Umbilical cord (tissue), 2 donors: ENCODE results near the gene PCSK5. TPM values are rescaled to one million over a fixed set of nuclear protein-coding genes. Genes with fewer than 3 reads are reported as not detected.

ENCODE experiments used
- DNase-seq: peaks from one replicate; pipeline ENCODE4 v3.0.0-alpha.2; 2015; ENCODE audit warnings: low spot score
- total RNA-seq: library from RNA; depleted of rRNA; stranded (reverse); fragments of >200 nt; gene quantifications from one replicate; pipeline ENCODE4 v1.2.3, GENCODE V29; 2014; ENCODE audit warnings: low replicate concordance; ENCODE audit not compliant: insufficient read depth

The PCSK5 gene
- total RNA-seq, 1 donor from 2014 or later: 15.9 TPM

DNA sequence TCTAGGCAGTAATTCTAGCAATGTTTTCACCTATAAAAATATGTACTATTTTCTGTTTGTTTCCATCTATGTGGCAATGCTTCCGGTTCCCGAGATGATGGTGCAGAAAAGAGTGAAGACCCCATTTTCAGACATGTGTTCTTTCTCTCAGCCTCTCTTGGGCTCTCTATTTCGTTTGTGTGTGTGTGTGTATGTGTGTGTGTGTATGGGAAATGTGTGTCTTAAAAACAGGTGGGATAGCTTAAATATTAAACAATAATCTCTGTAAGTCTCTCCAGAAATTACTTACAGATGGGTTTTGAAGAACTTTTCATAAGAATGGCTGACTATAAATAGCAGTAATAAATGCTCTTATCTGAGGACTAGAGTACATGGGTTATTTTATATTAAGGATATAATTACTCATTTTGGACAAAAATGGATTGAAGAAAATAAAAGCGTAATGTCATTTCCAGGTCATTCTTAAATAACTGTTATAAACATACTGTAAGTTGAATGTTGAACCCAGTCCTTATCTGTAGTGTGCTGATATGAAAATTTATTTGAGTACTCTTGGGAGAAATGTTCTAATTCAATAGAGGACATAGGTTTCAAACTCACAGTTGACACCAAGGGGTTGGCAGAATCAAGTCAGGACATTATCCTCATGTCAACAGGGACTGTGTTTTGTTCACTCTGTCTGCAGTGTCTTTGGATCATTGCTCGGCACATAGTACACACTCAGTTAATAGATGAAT lies 31.1 kb downstream of the PCSK5 start:
- no peak for DNase-seq

DNA sequence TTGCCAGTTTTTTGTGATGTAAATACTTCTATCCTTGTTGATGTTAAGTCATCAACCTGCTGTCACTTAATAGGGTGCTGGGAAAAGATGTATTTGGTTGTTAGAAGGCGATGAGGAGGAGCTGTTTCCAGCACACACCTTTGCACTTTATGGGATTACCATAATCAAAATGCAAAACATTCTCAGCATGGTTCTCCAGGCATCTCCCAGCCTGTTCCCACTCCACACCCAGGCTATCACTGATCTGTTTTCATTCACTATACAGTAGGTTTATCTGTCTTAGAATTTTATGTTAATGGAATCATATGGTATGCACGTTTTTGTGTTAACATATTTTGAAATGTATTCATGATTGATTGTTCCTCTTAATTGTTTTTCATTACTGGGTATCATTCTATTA lies 35.9 kb downstream of the PCSK5 start:
- DNase-seq: no peak

DNA sequence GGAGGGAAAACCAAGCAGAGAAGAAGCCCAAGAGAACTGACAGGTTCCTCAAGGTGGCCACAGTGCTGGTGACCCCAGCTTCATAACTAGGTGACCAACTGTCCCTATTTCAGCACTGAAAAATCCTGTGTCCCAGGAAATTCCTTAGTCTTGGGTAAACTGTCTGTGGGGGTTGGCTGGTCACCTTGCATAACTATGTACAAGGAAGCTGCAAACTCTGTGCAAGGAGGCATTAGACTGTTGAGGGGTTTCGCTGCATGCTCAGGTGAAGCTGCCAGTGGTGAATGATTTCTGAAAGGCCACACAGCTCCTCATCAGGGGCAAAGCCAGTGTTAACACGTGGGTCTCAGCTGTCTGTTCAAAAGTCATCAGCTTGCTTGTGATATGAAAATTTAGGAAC lies 36.9 kb downstream of the PCSK5 start:
- DNase-seq: no peak

DNA sequence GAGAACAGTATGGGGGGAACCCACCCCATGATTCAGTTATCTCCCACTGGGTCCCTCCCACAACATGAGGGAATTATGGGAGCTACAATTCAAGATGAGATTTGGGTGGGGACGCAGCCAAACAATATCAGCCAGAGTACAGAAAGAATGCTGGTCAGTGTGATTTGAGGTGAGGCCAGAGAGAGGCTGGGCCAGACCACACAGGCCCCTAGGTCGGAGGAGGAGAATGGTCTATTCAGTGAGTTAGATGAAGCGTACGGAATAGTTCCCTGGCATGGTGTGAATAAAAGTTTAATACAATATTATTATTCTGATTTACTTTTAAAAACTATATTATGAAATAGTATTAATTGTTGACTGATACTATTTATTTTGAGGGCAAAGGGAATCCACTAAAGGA lies 39.7 kb downstream of the PCSK5 start:
- DNase-seq: no peak

DNA sequence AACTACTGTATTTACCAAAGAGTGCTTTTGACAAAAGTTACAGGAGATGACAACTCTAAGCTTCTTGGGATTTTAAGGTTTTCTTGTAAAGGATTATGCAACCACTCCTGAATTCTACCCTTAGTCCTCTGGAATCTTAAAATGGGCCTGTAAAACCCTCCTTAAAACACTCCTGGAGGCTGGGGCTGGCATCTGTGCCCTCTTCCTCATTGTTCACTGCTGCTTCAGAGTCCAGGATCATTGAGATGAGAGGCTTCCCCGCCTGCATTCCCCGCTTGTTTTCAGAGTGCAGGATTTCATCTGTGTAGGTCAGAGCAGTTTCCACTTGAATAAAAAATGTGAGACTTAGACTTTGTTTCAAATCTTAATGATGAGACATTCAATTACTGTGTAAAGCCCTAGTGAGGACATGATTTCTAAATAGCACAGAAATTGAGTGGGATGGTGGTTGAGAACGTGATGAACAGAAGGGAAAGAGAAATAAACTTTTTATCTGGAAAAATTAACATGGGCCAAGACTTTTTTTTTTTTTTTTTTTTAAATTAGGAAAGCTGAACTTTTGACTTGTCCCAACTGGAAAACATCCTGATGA lies 40.4 kb downstream of the PCSK5 start:
- peak; percentile 70 for DNase-seq

DNA sequence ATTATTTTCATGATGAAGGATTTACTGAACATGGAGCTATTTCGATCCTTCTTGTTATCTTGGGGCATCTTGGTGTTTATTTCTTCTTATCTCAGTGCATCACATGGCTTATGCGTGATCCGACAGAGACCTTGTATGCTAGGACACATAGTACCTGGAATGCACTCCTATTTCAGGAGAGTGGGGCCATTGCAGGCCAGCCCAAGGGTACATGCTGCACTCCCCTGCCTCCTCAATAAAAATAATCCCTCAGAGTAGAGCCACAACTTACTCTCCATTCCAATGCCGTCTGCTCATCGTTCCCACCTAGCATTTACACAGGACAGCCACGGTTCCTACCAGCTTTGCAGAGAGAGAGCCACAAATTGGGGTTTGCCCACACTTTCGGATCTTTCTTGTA lies 43.5 kb downstream of the PCSK5 start:
- DNase-seq: no peak

DNA sequence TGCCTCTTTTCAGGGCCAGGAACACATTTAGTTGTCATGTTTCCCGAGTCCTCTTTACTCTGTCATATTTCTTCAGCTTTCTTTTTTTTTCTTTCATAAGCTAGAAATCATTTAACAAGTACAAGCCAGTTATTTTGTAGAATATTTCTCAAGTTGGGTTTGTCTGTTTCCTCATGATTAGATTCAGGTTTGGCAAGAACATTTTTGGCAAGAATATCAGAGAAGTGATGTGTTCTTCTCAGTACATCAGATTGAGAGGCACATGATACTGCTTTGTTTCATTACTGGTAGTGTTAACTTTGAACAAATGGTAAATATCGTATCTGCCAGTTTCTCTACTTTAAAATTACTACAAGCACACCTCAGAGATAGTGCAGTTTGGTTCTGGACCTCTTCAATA lies 45.1 kb downstream of the PCSK5 start:
- no peak for DNase-seq

DNA sequence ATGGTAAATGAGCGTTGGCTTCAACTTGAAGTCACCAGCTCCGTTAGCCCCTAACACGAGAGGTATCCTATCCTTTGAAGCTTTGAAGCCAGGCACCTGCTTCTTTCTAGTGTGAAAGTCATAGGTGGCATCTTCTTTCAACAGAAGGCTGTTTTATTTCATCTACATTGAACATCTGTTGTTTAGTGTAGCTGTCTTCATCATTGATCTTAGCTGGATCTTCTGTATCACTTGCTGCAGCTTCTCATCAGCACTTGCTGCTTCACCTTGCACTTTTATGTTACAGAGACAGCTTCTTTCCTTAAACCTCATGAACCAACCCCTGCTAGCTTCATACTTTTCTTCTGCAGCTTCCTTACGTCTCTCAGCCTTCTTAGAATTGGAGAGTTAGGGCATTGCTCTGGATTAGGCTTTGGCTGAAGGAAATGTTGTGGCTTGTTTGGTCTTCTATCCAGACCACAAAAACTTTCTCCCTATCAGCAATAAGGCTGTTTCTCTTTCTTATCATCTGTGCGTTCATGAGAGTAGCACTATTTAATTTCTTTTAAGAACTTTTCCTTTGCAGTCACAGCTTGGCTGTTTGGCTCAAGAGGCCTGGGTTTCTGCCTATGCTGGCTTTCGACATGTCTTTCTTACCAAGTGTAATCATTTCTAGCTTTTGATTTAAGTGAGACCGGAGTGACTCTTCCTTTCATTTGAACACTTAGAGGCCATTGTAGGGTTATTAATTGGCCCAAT lies 47.2 kb downstream of the PCSK5 start:
- DNase-seq: peak; percentile 38

DNA sequence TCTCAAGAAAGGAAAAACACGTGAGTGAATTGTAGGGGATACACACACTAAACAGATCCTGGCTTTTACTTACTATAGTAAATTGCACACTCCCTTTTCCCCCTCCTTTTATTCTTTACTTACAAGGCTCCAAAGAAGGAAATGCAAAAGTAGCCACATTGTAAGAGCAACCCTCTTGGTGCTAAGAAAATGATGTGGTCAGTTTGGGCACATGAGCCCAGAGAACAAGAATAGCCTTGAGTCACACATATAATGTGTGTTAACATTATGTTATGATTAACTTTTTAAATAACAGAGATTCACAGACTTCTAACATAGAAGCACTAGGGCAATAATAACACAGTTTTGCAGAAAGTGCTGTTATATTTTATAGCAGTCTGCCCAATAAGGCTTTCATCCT lies 48.5 kb downstream of the PCSK5 start:
- DNase-seq: no peak

DNA sequence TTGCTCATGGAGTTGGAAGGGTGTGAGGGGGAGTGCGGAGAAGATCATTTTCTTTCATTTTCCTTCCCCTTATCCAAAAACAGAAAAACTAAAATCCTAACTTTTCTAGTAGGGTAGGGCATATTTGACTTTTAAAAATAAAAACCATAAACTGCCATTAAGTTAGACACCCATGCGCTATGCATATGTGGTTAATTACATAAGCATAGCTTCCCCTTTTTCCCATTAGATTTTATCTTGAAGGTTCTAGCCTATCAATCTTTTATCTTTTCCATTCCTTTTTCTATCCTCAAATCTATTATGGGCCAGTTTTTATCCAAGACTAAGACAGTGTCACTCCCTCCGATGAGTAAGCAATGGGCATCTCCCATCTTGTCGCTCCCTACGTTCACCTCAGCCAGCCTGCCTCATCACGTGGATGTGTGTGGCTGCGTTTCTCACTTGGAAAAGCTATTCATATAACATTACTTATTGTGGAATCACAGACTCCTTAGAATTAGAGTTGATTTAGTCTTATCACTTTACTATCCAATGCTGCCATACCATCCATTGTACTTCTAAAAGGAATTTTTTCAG lies 49.2 kb downstream of the PCSK5 start:
- no peak for DNase-seq

DNA sequence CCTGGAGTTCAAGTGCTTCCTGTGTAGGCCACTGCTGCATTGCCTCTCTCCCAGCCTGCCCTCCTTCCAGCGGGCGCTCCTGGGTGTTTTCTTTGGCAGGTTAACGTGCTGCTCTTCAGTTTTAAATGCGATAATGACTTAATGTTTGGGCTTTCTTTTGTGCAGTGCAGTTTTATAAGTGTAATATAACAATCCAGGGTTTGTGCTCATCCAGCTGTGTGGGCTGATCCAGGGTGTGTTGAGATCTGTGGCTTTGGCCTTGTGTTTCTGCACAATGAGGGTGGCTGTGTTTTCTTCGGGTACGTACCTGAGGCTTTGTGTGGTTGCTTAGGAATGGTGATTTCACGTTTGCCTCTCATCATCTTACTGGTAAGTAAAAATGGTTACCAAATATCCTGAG lies 50.6 kb downstream of the PCSK5 start:
- no peak for DNase-seq

DNA sequence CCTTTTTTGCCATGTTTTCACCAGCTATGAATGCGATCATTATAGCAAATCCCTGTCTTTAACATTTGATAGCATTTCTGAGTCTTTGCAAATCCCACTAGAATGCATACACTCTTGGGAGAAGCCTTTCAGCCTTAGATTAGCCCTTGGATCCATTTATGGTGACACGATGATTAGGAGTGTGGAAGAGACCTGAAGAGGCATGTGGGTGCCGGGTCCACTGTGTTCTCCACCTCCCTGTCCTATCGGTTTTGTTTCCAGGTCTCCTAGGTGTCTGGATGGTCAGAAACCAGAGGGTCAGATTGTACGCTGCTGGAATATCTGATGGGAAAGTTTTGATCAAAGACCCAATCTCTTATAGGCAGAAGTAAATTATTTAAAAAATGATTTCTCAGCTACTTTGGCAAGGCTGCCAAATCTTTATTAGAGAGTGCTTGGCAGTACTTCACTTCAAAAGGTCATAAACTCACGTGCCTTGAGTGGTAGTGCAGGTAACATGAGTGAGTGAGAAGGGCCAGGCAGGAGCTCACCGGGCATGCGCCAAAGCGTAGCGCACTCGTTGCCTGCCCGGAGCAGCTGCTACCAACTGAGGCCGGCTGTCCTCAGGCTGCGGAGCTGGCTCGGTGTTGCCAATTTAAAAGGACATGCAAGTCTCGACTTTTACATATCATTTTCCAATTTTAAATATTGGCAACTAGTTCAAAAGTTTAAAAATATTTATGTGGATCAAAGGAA lies 51.3 kb downstream of the PCSK5 start:
- no peak for DNase-seq

DNA sequence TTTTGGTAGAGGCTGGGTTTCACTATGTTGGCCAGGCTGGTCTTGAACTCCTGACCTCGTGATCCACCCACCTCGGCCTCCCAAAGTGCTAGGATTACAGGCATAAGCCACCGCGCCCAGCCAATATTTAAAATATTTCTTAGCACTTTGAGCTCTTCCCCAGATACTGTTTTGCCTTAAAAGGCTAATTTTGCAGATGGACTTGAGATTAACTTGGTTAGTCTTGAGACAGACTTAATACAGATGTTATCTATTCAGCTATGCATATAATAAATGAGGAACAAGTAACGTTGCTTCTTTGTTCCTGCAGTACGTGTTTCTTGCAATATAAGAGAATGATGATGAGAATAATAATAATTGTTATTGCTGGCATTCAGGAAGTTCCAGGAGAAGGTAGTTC lies 56.3 kb downstream of the PCSK5 start:
- DNase-seq: no peak

DNA sequence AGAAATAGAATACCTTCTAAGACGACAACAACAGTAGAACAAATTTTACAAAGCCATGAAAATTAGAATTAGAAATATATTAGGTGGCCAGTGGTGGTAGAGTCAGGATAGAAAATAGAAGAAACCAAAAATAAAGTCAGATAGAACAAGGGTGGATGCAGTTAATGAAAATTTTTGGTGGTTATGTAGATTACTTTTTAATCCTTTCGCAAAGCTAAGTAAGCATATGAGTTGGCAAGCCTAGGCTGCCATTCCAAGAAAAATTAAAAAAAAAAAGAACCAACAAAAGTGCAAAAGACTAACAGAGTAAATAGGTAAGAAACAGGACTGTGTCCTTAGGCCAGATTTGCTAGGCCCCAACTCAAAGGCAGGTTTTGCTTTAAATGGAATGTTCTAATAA lies 56.8 kb downstream of the PCSK5 start:
- no peak for DNase-seq

DNA sequence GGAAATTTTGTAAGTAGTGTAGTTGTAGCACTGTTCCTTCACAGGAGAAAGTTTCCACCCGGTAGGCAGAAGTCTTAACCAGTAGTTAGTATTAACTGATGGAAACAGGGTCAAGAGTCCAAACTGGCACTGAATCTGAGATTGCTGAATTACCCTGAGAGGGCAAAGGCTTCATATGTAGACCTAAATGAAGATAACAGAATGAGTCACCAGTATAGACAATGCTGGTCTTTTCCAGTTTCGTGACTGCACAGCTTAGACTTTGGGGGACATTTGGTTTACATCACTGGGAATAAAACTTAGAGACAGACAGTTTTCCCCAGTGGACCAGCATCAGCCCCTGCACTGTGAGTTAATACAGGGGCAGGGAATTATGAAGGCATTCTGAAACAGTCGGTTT lies 60.5 kb downstream of the PCSK5 start:
- DNase-seq: peak; percentile 57

DNA sequence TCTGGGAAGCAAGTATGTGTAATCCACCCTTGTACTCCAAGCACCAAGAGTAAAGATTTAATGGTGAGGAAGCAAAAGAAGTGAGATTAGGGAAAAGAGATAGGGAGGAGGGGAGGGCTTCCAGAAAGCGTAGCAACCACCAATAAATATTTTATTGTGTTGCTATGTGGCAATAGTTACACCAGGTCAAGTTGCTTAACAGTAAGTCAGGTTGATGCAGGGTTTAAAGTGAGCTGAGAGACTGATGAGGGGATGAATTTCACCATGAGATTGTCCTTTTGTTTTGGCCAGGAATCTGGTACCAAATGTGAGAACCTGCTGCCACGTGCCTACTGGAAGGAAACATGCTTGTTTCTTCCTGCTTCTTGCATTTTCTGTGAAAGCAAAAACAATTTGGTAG lies 62.7 kb downstream of the PCSK5 start:
- DNase-seq: peak; percentile 83

DNA sequence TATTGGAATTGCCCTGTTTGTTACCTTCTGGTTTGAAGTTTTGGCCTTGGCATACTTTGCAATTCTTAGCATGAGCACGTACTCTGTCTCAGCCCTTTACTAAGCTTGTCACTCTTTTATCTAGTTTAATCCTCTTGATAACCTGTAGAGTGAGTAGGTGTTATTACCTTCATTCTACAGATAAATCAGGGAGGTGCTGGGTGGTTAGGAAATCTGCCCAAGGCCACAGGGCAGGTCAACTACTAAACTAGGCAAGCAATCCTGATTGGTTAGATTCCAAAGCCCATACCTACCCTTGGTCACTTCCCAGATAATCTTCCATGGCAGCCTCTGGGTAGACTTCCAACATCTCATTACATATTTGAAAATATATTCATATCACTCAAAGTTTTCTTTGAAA lies 65.7 kb downstream of the PCSK5 start:
- DNase-seq: no peak

DNA sequence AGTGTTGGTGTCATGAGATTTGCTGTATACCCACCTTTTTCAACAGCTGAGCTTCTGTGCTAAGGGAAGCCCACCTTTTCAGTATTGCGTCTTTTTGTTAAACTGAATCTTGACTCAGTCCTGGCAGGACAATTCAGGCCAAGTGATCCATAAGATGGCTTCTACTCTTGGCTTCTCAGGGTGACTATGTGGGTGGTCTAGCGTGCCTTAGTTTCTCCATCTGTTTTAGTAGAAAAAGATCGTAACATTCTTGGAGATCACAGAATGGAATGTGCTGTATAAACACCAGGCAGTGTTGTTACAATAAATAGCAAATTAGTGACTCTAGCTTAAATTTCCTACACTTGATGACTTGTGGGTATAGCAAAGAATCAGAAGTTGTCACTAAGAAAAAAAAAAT lies 66.6 kb downstream of the PCSK5 start:
- DNase-seq: no peak

DNA sequence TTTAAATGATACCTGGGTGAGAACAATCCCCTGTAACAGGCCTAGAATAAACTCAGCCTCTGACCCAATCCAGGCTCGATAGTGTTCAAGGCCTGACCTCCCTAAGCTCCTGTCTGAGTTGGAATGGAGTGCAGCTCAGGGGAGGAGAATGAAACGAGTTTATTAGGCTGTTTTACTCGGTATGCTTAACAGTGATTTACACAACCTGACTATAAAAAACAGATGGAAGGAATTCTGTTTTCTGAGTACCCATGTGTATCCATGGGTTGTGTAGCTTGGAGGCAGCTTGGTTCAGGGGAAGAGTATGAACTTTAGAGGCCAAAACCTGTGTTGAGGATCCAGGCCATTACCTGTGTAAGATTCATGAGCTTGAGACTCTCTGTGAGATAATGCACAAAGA lies 67.8 kb downstream of the PCSK5 start:
- no peak for DNase-seq

DNA sequence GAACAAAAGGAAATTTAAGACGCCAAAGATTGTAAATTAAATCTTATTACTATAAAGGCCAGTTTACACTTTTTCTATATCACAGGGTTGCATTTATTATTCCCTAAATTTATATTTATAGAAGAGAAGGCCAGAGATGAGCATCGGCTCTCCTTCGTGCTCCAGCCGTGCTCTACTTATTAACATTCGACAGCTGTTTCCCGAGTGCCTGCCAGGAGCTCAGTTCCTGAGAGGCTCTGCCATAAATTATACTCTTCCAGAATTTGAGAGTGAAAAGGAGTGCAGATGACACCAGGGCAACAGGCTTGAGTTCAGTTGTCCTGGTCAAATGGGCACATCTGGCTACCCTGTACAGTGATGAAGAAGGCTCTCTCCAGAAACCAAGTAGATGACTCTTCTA lies 70.1 kb downstream of the PCSK5 start:
- DNase-seq: peak; percentile 12

DNA sequence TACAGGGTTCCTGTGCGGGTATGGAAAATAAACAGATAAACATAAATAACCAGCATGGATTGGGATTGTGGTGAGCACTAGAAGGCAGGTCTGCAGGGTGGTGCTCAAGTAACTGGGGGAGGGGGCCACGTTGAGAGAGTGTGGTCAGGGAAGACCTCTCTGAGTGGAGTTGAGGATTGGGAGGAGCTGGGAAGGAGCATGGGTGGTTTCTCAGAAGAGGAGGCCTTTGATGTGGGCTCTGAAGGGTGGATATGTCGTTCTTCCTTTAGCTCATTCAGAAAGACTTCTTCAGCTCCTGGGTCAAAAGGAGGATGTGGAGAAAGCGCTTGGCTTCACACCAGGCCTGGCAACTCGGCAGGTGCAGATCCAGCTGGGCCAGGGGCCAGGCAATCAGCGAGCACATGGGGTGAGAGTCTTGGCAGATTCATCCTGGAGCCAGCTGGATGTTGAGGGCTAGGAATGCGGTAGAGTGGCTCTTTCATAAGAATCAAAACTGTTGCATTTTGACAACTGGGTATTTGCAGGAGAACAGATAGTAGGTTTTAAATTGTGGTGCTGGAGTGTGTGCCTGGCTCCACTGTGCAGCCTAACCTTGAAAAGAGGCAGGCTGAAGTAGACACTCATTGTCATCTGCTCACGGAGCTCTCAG lies 71.7 kb downstream of the PCSK5 start:
- DNase-seq: no peak

DNA sequence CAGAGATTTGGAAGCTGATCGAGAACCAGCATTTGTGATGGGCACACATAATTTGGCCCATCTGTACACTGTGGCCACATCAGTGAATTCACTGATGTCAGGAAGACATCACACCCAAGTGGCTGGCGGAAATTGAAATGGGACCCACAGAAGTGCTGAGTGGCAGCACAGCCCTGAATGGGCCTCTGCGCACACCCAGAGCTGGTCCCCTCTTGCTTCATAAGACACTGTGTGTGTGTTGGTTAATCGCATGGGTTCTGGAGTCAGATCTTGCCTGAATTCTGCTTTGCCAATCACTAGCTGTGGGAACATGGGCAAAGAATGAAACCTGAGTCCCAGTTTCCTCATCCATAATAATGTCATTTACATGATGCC lies 72.2 kb downstream of the PCSK5 start:
- no peak for DNase-seq
